GM21423 (cell line): Measurements from ENCODE around the gene VMP1.
"Not testable (repeated sequence)": the region's sequence is repeated elsewhere in the genome, so short reads cannot be mapped to it uniquely, and the experiment has no call there.

Experiments
- ATAC-seq: cut with Tn5 transposase; IDR thresholded peaks from one replicate; pipeline ENCODE4 v1.9.1; 2021; ENCODE audit warnings: mild to moderate bottlenecking, moderate library complexity; ENCODE audit not compliant: unreplicated experiment

The VMP1 gene

GRCh38 chr17:59838052-59838916 is 130.8 kb downstream of the VMP1 start:
- no peak for ATAC-seq

- ATAC-seq = no peak
Measured at GRCh38 chr17:59839651-59840328, 132.3 kb downstream of the VMP1 start.

GRCh38 chr17:59840329-59841090 is 133.1 kb downstream of the VMP1 start:
- no peak for ATAC-seq

- not testable (repeated sequence) for ATAC-seq
Measured at GRCh38 chr17:59841091-59841881, 133.8 kb downstream of the VMP1 start.

GRCh38 chr17:59841882-59842263 is 134.4 kb downstream of the VMP1 start:
- ATAC-seq = not testable (repeated sequence)

GRCh38 chr17:59842901-59843652 is 135.6 kb downstream of the VMP1 start:
- peak; percentile 31 for ATAC-seq

- no peak for ATAC-seq
Measured at GRCh38 chr17:59844884-59845594, 137.6 kb downstream of the VMP1 start.

- no peak for ATAC-seq
Measured at GRCh38 chr17:59845595-59846393, 138.3 kb downstream of the VMP1 start.

- ATAC-seq = peak; percentile 42
Measured at GRCh38 chr17:59846394-59847165, 139.1 kb downstream of the VMP1 start.

GRCh38 chr17:59848385-59848668 is 140.9 kb downstream of the VMP1 start:
- ATAC-seq = no peak

GRCh38 chr17:59848778-59849177 is 141.3 kb downstream of the VMP1 start:
- peak; percentile 39 for ATAC-seq

- not testable (repeated sequence) for ATAC-seq
Measured at GRCh38 chr17:59850311-59850710, 142.9 kb downstream of the VMP1 start.

GRCh38 chr17:59851439-59852375 is 144.3 kb downstream of the VMP1 start:
- ATAC-seq = no peak

- not testable (repeated sequence) for ATAC-seq
Measured at GRCh38 chr17:59852847-59853167, 145.4 kb downstream of the VMP1 start.

- ATAC-seq = no peak
Measured at GRCh38 chr17:59853168-59853918, 145.9 kb downstream of the VMP1 start.
